HS-5 (cell line): Measurements from ENCODE around the gene ADARB1.

Experiments used
- DNase-seq: peaks from one replicate; pipeline ENCODE4 v3.0.0-alpha.2; 2012; ENCODE audit warnings: low read depth

ADARB1 gene

GRCh38 chr21:45095505-45095904 is 21.1 kb downstream of the ADARB1 start:
- DNase-seq, result no peak

DNA sequence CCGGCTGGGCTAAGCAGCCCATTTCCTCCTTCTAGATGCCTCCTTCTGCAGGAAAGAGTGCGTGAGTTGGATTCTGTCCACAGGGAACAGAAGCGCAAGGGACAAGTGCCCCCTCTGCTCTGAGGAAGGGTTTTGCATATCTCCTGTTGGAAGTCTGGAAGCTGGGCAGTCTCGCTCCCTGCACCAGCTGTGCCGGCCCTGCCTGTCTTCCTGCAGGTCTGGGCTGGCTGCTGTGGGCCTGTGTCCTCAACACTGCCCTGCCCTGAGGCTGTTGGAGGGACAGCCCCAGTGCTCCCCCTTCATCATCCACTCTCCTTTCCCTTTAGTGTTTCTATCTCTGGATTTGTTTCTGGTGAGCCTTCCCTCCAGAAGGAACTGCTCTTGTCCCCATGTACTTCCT is 21.8 kb downstream of the ADARB1 start:
- DNase-seq, result no peak

GRCh38 chr21:45097827-45098387 is 23.5 kb downstream of the ADARB1 start:
- no peak for DNase-seq

- DNase-seq, result no peak
Measured at GRCh38 chr21:45098867-45099266, 24.5 kb downstream of the ADARB1 start.

- DNase-seq, result no peak
Measured at GRCh38 chr21:45099571-45099970, 25.2 kb downstream of the ADARB1 start.

DNA sequence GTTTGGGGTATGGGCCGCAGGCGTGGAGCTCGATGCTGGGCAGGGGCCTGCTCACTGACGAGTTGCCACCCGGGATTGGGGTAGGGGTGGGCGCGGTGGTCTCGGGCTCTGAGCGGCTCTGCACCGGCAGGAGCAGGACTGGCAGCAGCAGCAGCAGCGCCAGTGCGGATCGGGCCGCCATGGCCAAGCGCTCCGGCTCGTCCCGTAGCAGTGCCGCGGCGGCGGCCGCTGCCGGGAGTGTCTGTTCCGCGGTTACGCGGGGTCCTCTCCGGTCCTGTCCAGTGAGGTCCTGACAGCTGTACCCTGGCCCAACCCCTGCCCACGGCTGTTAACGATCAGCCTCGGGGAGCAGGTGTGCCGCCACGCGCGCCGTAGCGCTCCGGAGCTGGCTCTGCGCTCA is 26.5 kb downstream of the ADARB1 start:
- no peak for DNase-seq

GRCh38 chr21:45102391-45102932 is 28.1 kb downstream of the ADARB1 start:
- DNase-seq, result peak; percentile 64

GRCh38 chr21:45103971-45104520 is 29.7 kb downstream of the ADARB1 start:
- no peak for DNase-seq

GRCh38 chr21:45104560-45104959 is 30.2 kb downstream of the ADARB1 start:
- DNase-seq, result no peak

DNA sequence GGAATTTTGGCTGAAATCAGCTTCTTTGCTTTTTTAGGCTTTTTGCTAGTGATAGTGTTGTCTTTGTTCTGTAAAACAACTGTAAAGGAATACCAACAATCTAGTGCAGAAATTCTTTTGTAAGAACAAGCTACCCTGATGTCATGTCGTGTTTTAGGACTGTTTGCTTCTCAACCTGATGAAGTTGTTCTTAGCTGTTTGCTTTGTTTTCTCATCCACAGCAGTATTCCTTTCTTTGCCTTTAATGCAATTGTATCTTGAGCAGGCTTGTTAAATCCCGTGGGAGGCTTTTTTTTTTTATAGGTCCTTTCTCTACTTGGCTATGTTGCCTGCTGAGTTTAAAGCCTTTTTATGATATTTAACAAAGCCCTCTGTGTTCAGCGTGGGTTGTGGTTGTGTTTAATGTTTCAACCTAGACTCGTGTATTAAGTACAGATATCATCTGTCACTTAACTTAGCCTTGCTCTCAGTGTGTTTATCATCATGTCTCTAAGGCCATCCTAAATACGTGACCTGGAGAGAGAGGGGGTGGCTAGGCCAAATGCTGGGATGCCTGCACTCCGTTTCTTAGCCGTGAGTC is 31.6 kb downstream of the ADARB1 start:
- no peak for DNase-seq

GRCh38 chr21:45108034-45108790 is 33.8 kb downstream of the ADARB1 start:
- no peak for DNase-seq

- DNase-seq, result no peak
Measured at GRCh38 chr21:45108808-45109781, 34.7 kb downstream of the ADARB1 start.

DNA sequence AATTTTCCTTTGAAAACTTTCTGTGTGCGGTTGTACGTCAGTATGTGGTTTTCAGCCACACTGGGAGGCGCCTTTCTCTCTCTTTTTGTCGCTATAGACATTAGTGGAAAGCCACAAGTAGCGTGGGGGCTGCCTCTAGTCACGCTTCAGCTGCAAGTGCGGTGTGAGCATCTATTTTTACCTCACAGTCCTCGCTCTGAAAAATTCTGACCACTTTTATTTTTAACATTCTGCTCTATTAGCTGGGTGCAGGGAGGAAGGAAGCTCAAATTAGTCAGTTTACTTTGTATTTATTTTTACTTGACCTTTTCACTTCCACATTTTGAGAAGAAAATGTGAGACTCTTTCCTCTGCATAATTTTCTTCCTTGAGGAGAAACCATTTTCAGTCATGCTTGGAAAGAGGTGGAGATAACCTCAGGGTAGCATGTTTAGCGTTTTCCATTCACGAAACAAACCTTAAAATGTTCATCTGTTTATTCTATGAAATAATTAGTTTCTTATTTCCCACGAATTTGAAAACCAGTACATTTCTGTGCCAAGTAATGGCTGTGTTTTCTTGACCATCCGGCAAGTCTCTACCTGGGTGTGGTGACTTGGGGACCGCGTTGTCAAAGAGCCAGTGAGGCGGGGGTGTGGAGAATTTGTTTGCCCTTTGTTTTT is 35.6 kb downstream of the ADARB1 start:
- no peak for DNase-seq

GRCh38 chr21:45110873-45111624 is 36.7 kb downstream of the ADARB1 start:
- no peak for DNase-seq

DNA sequence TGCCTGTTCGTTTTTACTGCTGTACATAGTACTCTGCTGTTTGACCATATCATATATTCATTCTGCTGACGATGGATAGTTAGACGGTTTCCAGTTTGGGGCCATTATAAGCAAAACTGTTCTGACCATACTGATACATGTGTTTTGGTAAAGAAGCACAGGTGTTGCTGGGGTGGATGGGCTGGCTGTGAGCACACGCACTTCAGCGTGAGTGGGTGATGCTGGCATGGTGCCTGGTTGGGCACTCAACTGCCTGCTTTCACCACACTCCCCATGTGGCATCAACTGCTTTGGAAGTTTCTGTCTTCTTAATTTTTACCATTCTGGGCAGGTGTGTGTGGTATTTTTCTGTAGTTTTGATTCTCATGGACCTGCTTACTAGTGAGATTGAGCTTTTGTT is 37.3 kb downstream of the ADARB1 start:
- no peak for DNase-seq

- no peak for DNase-seq
Measured at GRCh38 chr21:45112371-45112770, 38.0 kb downstream of the ADARB1 start.

DNA sequence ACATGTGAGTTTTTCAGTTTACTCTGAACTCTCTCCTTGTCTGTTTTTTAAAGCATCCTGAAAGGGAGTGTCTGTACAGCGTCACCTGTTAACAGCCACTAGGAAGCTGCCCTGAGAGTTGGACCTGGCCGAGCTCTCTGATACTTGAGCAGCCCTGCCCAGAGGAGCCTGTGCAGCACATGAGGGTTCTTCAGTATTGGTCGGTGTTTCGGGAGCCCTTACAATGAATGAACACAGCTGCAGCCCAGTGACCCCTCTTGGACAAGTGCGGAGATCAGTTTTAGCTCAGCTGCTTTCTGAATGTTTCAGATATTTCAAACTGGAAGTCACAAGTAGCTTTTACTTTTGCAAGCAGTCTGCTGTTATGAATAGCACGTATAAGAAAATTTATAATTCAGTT is 39.2 kb downstream of the ADARB1 start:
- DNase-seq, result no peak

GRCh38 chr21:45114072-45114471 is 39.7 kb downstream of the ADARB1 start:
- DNase-seq, result no peak

- no peak for DNase-seq
Measured at GRCh38 chr21:45114475-45114874, 40.1 kb downstream of the ADARB1 start.

- no peak for DNase-seq
Measured at GRCh38 chr21:45115141-45115540, 40.8 kb downstream of the ADARB1 start.

- DNase-seq, result no peak
Measured at GRCh38 chr21:45116066-45116465, 41.7 kb downstream of the ADARB1 start.
